HG02759 (cell line): ENCODE results near the gene ACTR3C.

Experiments used
- ATAC-seq: cut with Tn5 transposase; IDR thresholded peaks from one replicate; pipeline ENCODE4 v1.9.1; 2021; ENCODE audit warnings: mild to moderate bottlenecking, moderate library complexity; ENCODE audit not compliant: unreplicated experiment

Gene ACTR3C

GRCh38 chr7:150359622-150360362, 36.4 kb upstream of the ACTR3C start:
- no peak for ATAC-seq

- no peak for ATAC-seq
Observed at GRCh38 chr7:150358988-150359621, 35.8 kb upstream of the ACTR3C start.

DNA sequence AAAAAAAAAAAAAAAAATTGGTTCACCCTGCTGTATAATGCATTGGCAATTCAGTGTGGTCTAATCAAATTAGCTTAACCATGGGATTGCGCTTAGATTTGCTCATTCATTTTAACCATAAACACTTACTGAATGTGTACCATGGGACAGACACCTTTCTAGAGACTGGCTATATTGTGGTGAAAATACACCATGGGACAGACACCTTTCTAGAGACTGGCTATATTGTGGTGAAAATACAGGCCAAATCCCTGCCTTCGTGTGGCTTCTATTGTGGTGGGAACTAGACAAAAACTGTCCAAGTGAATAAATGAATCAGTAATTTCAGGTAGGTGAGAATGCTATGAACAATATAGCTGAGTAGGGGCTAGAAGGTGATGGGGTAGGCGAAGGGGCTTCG, 35.1 kb upstream of the ACTR3C start:
- no peak for ATAC-seq

DNA sequence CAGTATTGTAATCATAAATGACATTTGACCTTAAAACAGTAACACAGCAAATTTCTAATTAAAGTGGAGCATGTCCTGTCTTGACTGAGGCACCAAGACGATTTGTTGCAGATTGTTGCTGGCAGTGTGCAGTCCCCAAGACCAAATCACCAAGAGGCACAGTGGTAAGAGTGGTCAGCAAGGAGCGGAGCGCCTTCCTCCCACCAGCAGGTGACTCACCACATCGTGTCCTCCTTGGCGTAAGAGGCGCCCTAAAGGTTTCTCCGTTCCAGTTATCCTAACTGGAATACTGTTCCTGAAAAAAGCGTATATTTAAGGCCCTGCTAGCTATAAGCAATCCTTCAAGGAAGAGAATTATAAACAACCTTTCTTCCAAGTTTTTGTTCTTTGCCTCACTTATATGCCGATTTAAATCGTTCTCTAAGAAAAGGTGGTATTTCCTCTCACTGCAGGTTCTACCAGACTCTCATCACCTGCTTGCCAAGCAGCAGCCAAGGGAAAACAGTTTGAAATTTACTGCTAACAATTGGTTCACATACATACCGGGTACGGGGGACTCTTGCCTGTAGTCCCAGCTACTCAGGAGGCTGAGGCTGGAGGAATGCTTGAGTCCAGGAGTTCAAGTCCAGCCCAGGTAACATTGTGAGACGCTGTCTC, 34.6 kb upstream of the ACTR3C start:
- ATAC-seq, result peak; percentile 22

DNA sequence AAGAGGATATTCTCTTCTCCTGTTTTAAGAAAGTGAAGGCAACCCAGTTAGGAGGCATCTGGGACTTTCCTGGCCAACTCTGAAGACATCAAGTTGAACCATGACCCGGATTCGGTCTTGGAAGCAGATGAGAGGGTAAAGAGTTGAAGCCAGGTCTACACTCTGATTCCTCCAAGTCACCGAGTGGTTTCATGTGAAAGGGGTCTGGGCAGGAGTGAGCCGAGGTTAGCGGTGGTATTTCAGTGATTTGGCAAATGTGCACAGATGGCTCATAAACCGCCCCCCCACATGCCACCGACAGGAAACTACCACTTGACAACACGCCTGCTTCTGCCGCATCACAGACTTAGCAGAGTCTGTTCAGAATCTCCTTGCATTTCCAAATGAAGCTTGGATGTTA, 33.9 kb upstream of the ACTR3C start:
- peak; percentile 63 for ATAC-seq

DNA sequence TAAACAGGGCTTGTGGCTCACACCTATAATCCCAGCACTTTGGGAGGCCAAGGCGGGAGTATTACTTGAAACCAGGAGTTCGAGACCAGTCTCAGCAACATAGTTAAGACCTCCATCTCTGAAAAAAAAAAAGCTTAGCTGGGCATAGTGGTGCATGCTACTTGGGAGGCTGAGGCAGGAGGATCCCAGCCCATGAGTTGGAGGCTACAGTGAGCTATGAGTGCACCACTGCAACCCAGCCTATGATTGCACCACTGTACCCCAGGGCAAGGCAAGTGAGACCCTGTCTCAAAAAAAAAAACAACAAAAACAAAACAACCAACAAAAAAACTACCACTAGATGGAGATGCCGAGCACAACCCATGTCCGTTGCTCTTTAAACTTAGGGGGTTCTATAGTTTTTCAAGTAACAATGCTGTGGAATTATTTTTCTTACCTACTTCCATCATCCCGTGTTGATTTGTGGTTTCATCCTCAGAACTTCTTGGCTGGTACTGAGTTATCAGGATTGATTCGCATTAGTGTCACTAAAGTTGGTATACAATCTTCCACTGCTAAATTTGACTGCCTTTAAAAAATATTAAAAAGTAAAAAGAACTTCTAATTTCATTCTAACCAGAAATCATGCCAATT, 33.0 kb upstream of the ACTR3C start:
- no peak for ATAC-seq

GRCh38 chr7:150355666-150356059, 32.3 kb upstream of the ACTR3C start:
- no peak for ATAC-seq

GRCh38 chr7:150351587-150352194, 28.3 kb upstream of the ACTR3C start:
- ATAC-seq, result no peak

DNA sequence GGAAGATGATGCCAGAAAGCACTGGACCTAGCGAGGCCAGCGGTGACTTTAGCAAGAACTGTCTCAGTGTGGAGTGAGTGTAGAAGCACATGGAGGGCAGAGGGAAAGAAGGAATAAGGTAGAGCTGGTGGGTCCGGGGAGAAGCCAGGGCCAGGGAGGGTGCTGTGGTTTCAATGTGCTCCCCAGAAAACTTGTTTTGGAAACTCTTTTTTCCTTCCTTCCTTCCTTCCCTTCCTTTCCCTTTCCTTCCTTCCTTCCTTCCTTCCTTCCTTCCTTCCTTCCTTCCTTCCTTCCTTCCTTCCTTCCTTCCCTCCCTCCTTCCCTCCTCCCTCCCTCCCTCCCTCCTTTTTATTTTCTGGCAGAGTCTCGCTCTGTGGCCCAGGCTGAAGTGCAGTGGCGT, 23.6 kb upstream of the ACTR3C start:
- ATAC-seq, result no peak

DNA sequence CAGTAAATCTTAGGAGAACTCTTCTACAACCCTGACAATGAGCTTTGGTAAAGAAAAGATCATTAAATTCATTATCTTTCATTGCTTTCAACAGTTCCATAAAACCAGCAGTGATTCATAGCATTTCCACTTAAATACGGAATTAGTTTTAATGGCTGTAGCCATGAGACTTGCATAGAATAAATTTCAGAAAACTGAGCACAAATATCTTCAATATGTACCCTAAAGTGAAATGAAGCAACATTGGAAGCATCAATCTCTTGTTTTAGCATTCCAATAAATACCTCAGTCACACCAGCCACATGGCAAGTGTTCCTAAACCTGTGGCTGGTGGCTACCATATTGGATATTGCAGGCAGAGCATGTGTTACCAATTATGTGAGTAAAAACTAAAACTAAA, 21.7 kb upstream of the ACTR3C start:
- no peak for ATAC-seq

DNA sequence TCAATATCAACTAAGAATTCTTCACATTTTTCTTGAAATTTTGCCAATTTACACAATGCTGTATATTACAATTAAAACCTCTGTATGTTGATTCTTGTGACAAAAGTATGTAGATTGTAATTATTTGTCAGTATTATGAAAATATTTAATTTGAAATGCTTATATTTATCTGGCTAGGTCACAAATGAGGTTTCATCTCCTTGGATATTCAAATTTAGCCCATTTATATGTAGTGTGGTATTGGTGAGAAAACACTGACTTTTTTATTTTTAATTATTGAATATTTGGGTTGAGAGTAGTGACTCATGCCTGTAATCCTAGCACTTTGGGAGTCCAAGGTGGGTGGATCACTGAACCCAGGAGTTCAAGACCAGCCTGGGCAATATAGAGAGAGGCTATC, 21.0 kb upstream of the ACTR3C start:
- ATAC-seq, result no peak

DNA sequence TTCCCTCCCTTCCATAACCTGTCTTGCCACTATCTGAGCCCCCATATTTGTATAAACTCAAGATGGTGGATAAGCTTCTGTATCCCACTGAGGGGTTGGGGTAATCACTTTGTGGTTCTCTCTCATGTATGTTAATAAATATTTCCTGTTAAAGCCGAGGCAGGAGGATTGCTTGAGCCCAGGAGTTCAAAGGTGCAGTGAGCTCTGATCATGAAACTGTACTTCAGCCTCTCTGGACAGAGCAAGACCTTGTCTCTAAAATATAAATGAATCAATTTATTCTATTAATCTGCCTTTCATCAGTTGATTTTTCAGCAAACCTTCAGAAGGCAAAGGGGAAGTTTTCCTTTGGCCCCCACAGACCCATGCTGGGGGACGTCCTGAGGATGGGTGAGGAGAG, 19.9 kb upstream of the ACTR3C start:
- ATAC-seq, result no peak

DNA sequence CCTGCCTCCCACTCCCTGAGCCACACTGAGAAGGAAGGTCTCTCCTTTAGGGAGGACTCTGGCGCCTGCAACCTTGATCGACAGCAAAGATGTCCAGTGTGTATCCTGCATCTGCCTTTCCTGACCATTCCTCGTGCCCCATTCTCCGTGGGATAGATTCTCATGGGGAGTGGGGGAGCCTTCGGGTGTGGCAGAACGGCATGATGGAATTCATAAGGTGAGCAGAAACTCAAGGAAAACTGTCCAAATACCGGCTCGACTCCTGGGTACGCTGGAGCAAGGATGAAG, 18.7 kb upstream of the ACTR3C start:
- no peak for ATAC-seq

DNA sequence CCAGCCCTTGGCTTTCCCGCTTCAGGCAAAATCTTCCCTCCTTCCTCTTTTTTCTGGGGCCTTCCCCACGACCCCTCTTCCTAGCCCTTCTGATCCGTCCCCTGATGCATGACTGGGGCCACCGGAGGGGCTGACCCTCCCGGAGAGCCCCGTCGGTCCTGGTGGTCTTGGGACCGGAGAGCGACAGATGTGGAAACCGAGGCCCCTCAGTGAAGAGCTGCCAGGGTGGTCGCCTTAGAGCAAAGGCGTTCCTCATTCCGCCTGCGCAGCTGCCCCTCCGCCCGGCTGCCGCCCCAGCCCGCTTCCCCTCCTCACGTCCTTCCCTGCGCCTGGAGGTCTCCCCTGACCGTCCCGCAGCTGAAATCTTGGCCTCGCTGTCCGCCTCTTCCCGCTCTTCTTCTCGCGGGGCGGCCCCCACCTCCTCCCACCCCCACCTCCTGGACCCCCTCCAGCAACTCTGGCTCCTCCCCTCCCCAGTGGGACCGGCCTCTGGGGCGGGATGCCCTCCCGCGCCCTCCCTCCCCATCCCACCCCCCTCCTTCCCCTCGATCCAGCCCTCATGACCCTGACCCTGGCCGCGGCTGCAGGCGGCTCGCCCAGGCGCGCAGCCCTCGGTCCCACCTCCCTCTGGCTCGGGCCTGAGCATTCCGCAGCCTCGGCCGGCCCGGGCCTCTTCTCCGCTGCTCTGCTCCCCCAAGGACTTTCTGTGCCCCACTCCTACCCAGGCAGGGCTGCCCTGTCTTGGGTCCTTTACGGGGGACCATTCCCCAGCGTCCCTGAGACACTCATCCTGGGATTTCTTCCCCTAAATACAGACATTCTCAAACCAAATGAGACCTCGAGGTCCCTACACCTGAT, 18.1 kb upstream of the ACTR3C start, which contains the start of gene RARRES2:
RARRES2 (minus strand) TSS at position 367 of the 858 bp plus-strand sequence. CDS start 1,020 bp downstream, outside the sequence.
- ATAC-seq, result no peak

DNA sequence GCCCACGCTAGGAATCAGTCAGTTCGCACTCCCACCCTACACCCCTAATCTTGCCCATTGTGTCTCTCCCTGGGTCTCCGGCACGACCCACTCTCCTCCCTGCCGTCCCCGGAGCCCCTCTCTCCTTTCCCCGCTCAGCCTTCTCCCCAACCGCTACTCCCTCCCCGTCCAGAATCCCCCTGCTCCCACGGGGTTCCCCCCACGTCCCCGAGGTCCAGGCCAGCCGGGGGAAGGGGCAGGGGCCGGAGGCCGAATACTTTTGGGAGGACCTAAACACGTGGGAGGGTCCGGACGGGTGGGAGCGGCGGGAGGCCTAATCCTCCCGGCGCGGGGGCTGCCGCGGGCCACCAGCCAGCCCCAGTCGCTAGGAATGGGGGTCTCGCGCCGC, 17.5 kb upstream of the ACTR3C start:
- ATAC-seq, result no peak

DNA sequence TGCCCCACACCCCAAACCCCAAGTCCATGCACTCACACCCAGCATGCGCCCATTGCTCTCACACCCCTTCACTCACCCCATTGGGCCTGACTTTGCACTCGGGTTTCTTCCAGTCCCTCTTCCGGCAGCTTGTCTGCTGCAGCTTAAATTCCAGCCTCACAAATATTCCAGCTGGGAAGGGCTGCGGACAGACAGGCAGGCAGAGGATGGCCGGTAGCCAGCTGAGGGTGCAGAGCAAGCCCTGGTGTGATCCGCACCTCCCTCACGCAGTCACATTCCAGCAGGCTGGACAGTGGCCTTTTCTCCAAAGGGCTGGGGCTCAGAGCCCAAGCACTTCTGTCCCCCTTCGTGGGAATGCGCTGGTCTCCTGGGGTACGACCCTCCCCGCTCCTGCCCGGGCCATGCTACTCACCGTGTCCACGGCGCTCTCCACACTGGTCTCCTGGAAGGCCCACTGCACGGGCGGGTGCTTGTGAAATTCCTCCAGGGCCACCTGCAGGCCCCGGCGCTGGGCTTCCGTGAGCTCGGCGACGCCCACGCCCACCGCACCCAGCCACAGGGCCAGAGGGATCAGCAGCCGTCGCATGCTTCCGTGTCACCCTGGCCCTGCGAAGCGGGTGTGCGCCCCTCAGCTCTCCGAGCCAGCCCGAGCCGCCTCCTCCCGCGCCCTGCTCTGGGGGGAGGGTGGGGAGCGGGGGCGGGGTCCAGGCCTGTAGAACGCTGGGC, 16.8 kb upstream of the ACTR3C start:
- peak; percentile 37 for ATAC-seq

- ATAC-seq, result peak; percentile 39
Observed at GRCh38 chr7:150339409-150339809, 16.1 kb upstream of the ACTR3C start.

DNA sequence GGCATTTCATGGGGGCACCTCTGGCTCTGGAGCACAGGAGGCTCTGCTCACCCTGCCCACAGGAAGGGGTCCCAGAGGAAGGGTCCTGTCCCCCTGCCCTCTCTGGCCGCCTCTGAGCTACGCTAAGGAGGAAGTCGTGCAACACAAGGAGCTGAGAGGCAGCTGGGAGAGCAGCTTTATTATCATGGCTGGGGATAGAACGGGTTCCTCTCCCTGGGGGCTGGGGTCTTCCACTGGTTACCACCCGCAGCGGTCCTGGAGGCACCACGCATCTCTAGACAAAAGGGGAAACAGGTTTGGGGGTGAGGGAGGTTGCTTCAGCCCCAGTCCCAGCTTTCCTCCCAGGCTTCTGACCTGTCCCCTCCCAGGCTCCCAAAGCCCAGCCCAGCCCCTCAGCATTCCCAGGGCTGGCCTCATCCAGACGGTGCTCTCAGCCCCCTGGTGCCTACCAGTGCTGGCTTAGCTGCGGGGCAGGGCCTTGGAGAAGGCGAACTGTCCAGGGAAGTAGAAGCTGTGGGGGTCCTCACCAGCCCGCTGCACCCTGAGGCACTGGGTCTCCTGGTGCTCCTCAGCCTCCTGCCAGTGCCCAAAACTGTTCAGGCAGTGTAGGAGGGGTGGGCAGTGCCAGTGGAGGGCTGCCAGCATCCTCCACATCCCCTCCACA, 15.0 kb upstream of the ACTR3C start:
- no peak for ATAC-seq

DNA sequence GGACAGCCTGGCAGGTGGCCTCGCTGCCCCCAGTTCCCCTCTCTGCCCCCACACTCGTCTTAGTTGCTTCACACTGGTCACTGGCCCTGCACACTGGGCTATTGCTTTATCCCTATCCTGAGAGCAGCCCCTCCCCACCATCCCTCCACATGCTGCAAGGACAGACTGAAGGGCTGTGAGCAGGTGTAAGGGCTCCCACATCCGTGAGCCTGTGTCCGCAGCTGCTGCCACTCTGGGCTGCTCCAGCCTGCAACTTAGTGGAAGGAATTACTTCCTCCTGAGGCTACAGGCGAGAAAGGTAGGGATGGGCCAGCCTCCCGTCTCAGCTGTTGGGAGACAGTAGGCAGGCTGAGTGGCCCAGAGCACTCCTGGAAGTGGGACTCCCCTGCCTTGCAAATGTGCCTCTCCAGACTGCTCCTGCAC, 14.3 kb upstream of the ACTR3C start:
- ATAC-seq, result no peak
